GM12878 (cell line): ENCODE data around the gene S100A11. TPM values are rescaled to one million over a fixed set of nuclear protein-coding genes. Genes with fewer than 3 reads are reported as not detected.

Source experiments
- ATAC-seq: fragments of 200-7000 bp; cut with Tn5 transposase; 3 replicates; pipeline ENCODE4 v1.9.1; 2020; ENCODE audit warnings: mild to moderate bottlenecking, moderate library complexity
- BruUV-seq: library from RNA; stranded (reverse); fragments of 400-500 nt; replicated peaks from 2 replicates; lab custom pipeline; 2021; lab: Mats Ljungman, UMichigan
- CTCF ChIA-PET: fragments of 300-600 bp; sonication (Branson Sonifier 250); formaldehyde crosslinking; extraction: SDS; loops from one replicate; lab custom pipeline; 2021; ENCODE audit warnings: inconsistent platforms; lab: Yijun Ruan, JAX
- POLR2A ChIA-PET: fragments of 350-600 bp; formaldehyde crosslinking; extraction: SDS; loops from one replicate; lab custom pipeline; 2021; ENCODE audit warnings: inconsistent platforms; lab: Charles Lee
- RAD21 ChIA-PET: fragments of 300-600 bp; sonication (Branson Sonifier 250); formaldehyde crosslinking; loops from one replicate; lab custom pipeline; 2023; ENCODE audit warnings: antibody characterized with exemption; ENCODE audit not compliant: unreplicated experiment; lab: Charles Lee
- SMC1A ChIA-PET: fragments of 300-600 bp; sonication (Branson Sonifier 250); formaldehyde crosslinking; loops from one replicate; lab custom pipeline; 2023; ENCODE audit not compliant: unreplicated experiment, uncharacterized antibody; lab: Charles Lee
- DNase-seq: peaks from one replicate; pipeline ENCODE4 v3.0.0-alpha.2; 2011; ENCODE audit warnings: low read depth, low spot score
- FAIRE-seq: peaks from 3 replicates; lab custom pipeline; 2011; peaks lifted over from hg19 to GRCh38; lab: Jason Lieb, UNC
- H2AFZ ChIP-seq: 2 replicates; pipeline ENCODE4 v1.6.0; 2011; ENCODE audit warnings: low read depth, low read length, control low read depth; ENCODE audit not compliant: control insufficient read depth
- H3K27ac ChIP-seq: 2 replicates; pipeline ENCODE4 v1.5.1; 2011; ENCODE audit warnings: control low read depth; ENCODE audit not compliant: control insufficient read depth, insufficient read depth
- H3K27me3 ChIP-seq, 2 experiments: replicated peaks in 1 of 2; 2 replicates each; pipeline versions ENCODE4 v1.6.0 to v1.6.1; 2011; ENCODE audit warnings: low read length in 1 of 2; ENCODE audit not compliant: control insufficient read depth in 2 of 2, insufficient read depth in 2 of 2
- H3K36me3 ChIP-seq, 2 experiments: 2 replicates each; pipeline ENCODE4 v1.5.1; 2011; ENCODE audit warnings: low read length in 1 of 2; ENCODE audit not compliant: control insufficient read depth in 2 of 2, insufficient read depth in 2 of 2
- H3K4me1 ChIP-seq: 2 replicates; pipeline ENCODE4 v1.6.1; 2011; ENCODE audit warnings: mild to moderate bottlenecking, low read length, moderate library complexity, mixed read lengths; ENCODE audit not compliant: control insufficient read depth, insufficient read depth
- H3K4me2 ChIP-seq: 2 replicates; pipeline ENCODE4 v1.6.0; 2011; ENCODE audit warnings: control low read depth; ENCODE audit not compliant: control insufficient read depth, insufficient read depth
- H3K4me3 ChIP-seq: fragments of 200-600 bp; sonication (generic); 2 replicates; pipeline ENCODE4 v1.5.1; 2016
- H3K79me2 ChIP-seq: 2 replicates; pipeline ENCODE4 v1.6.0; 2011; ENCODE audit warnings: low read length; ENCODE audit not compliant: control insufficient read depth, insufficient read depth
- H3K9ac ChIP-seq: 2 replicates; pipeline ENCODE4 v1.8.0; 2011; ENCODE audit warnings: low read length, control low read depth, mixed read lengths; ENCODE audit not compliant: control insufficient read depth, insufficient read depth
- H3K9me3 ChIP-seq: replicated peaks from 3 replicates; pipeline ENCODE4 v1.5.1; 2011; ENCODE audit warnings: mild to moderate bottlenecking, low read length; ENCODE audit not compliant: control insufficient read depth, insufficient read depth
- H4K20me1 ChIP-seq: 2 replicates; pipeline ENCODE4 v1.6.0; 2011; ENCODE audit not compliant: control insufficient read depth, insufficient read depth
- BMI1 ChIP-seq: fragments of 450-650 bp; IDR thresholded peaks from 2 replicates; pipeline ENCODE4 v1.6.1; 2016; ENCODE audit warnings: mild to moderate bottlenecking, moderate library complexity, borderline replicate concordance
- BRCA1 ChIP-seq: IDR thresholded peaks from 2 replicates; pipeline ENCODE4 v1.6.1; 2011; ENCODE audit warnings: low read depth, low read length, improper control_type of control experiment
- CREM ChIP-seq: IDR thresholded peaks from 2 replicates; pipeline ENCODE4 v1.6.1; 2014; ENCODE audit warnings: antibody characterized with exemption, low read depth
- EGR1 ChIP-seq, 2 experiments: IDR thresholded peaks; 1 replicate in 1 of 2; 2 replicates in 1 of 2; pipeline ENCODE4 v1.6.1; 2011 to 2012; ENCODE audit warnings: low read depth in 2 of 2, low read length in 2 of 2, borderline replicate concordance in 1 of 2, mild to moderate bottlenecking in 1 of 2, moderate library complexity in 1 of 2
- MTA3 ChIP-seq: IDR thresholded peaks from 2 replicates; pipeline ENCODE4 v1.6.1; 2012; ENCODE audit warnings: low read length, inconsistent platforms, borderline replicate concordance
- NFYA ChIP-seq: IDR thresholded peaks from 2 replicates; pipeline ENCODE4 v1.6.1; 2011; ENCODE audit warnings: low read depth, mild to moderate bottlenecking, low read length, improper control_type of control experiment, borderline replicate concordance
- PAX5 ChIP-seq: IDR thresholded peaks from 2 replicates; pipeline ENCODE4 v1.6.1; 2011; ENCODE audit warnings: low read depth, low read length, borderline replicate concordance
- PAX8 ChIP-seq: fragments of 450-650 bp; IDR thresholded peaks from 2 replicates; pipeline ENCODE4 v1.6.1; 2017; ENCODE audit warnings: mild to moderate bottlenecking, moderate library complexity
- POLR2A ChIP-seq: IDR thresholded peaks from 2 replicates; pipeline ENCODE4 v1.6.1; 2011; ENCODE audit warnings: low read depth, mild to moderate bottlenecking, low read length
- RAD51 ChIP-seq: fragments of 450-650 bp; IDR thresholded peaks from 2 replicates; pipeline ENCODE4 v1.6.1; 2016; ENCODE audit warnings: moderate library complexity, mild to moderate bottlenecking, inconsistent platforms
- SMC3 ChIP-seq: IDR thresholded peaks from 2 replicates; pipeline ENCODE4 v1.6.1; 2011; ENCODE audit warnings: low read length, improper control_type of control experiment, borderline replicate concordance
- SP1 ChIP-seq: IDR thresholded peaks from one replicate; pipeline ENCODE4 v1.6.1; 2011; ENCODE audit warnings: low read depth, low read length
- TARDBP ChIP-seq: IDR thresholded peaks from 2 replicates; pipeline ENCODE4 v1.6.1; 2016; ENCODE audit warnings: borderline replicate concordance
- ZNF384 ChIP-seq: IDR thresholded peaks from 2 replicates; pipeline ENCODE4 v1.6.1; 2012; ENCODE audit warnings: low read depth, mild to moderate bottlenecking, low read length, improper control_type of control experiment, borderline replicate concordance
- WGBS: methylation state at CpG from one replicate; pipeline ENCODE4 v1.1.6; 2016; ENCODE audit warnings: low lambda C conversion rate; ENCODE audit not compliant: insufficient replicate concordance, insufficient coverage; ENCODE audit errors: missing lambda C conversion rate; 5-methylcytosine and 5-hydroxymethylcytosine counted together
- in situ Hi-C: fragments of 300-500 bp; cut with MboI; formaldehyde crosslinking; loops from 9 replicates; pipeline ENCODE4 v1.14.3; 2018; ENCODE audit warnings: mixed read lengths
- intact Hi-C: fragments of 100-400 bp; cut with micrococcal nuclease; formaldehyde crosslinking; loops from one replicate; pipeline ENCODE4 v1.14.2; 2022; ENCODE audit not compliant: unreplicated experiment
- polyA plus RNA-seq, 11 experiments: library from polyadenylated mRNA; depleted of rRNA in 4 of 11; unstranded in 6 of 11; stranded (reverse) in 5 of 11; fragments of >200 nt; fragmentation: Nextera tagmentation in 4 of 11; fragmentation: Illumina TruSeq in 1 of 11; extraction: Ambion mirVana in 4 of 11; extraction: Trizol in 1 of 11; gene quantifications; 1 replicate in 1 of 11; 2 replicates in 10 of 11; pipeline versions ENCODE4 v1.2.1 to v1.2.3, GENCODE V29; 2011 to 2016; ENCODE audit warnings: inconsistent platforms in 2 of 11, missing spikeins in 2 of 11, low read depth in 1 of 11
- total RNA-seq, 4 experiments: library from RNA; depleted of rRNA in 3 of 4; stranded (reverse); fragments of >200 nt in 3 of 4; fragmentation: Illumina TruSeq in 1 of 4; extraction: Trizol in 1 of 4; gene quantifications; 2 replicates each; pipeline versions ENCODE4 v1.2.1 to v1.2.3, GENCODE V29; 2013 to 2021
- TF ChIP-seq, protein P1 (sequence below): IDR thresholded peaks from 2 replicates; pipeline ENCODE4 v1.6.1; 2011; ENCODE audit warnings: low read depth, mild to moderate bottlenecking, low read length, moderate library complexity, borderline replicate concordance; ENCODE audit errors: extremely low read depth
- TF ChIP-seq, protein P2 (sequence below): fragments of 450-650 bp; IDR thresholded peaks from 2 replicates; pipeline ENCODE4 v1.6.1; 2018; ENCODE audit warnings: borderline replicate concordance, mild to moderate bottlenecking; ENCODE audit not compliant: partially characterized antibody
- TF ChIP-seq, protein P3 (sequence below): fragments of 450-650 bp; IDR thresholded peaks from 2 replicates; pipeline ENCODE4 v1.6.1; 2017; ENCODE audit warnings: mild to moderate bottlenecking

The S100A11 gene
- total and polyA plus RNA-seq, 10 of the 15 experiments (the other 5 are each of a cell fraction or from before 2014, with no cell fraction given), result 9.0 to 134 (median 62.7) TPM

DNA sequence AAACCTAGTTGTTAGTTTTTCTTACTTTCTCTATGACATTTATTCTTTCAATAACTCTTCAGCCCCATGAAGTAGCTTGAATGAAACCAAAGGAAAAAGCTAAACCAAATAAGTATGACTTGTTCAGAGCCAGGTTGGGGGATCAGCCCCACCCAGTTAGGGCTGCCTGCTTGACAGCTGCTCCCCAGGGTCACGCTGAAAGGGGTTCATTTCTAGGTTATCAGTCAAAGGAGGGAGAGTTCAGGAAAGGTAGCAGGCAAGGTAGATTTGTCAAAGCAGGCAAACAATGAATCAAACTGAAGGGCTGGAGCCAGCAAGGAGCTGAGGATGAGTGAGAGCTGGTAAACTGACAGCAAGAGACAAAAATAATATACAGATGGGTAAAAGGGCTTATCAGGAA is 3.1 kb upstream of the S100A11 start (continued):
- TF ChIP-seq, protein P1, sequence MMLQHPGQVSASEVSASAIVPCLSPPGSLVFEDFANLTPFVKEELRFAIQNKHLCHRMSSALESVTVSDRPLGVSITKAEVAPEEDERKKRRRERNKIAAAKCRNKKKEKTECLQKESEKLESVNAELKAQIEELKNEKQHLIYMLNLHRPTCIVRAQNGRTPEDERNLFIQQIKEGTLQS, result no peak
- TF ChIP-seq NFYA (no peak), SMC3 (no peak), TARDBP (no peak)
- TF ChIP-seq, protein P2, sequence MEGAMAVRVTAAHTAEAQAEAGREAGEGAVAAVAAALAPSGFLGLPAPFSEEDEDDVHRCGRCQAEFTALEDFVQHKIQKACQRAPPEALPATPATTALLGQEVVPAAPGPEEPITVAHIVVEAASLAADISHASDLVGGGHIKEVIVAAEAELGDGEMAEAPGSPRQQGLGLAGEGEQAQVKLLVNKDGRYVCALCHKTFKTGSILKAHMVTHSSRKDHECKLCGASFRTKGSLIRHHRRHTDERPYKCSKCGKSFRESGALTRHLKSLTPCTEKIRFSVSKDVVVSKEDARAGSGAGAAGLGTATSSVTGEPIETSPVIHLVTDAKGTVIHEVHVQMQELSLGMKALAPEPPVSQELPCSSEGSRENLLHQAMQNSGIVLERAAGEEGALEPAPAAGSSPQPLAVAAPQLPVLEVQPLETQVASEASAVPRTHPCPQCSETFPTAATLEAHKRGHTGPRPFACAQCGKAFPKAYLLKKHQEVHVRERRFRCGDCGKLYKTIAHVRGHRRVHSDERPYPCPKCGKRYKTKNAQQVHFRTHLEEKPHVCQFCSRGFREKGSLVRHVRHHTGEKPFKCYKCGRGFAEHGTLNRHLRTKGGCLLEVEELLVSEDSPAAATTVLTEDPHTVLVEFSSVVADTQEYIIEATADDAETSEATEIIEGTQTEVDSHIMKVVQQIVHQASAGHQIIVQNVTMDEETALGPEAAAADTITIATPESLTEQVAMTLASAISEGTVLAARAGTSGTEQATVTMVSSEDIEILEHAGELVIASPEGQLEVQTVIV, result no peak
- TF ChIP-seq, all 136 proteins: peak for 0

DNA sequence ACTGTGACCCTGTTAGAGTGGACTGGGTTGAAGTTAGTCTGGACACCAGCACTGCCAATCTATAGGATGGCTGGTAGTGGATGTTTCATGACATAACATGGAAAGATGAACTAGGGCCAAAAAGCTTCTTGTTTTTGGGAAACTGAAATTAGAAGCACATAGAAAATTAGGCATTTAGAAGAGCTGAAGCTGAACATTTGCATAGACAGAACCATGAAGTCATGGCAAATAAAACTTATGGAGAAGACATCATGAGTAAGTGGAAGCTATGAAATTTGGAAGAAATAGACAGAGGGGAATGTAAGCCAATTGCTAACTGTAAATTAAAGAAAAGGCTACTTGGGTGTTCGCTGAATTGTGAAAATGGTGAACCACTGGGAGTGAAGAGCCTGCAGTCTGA is 2.7 kb upstream of the S100A11 start:
- Histone ChIP-seq H3K4me1 (peaks cover 12% of the 10 kb centered on the region), H4K20me1 (no peaks in the 10 kb centered on the region), H2AFZ (no peak overlapping the region), H3K9ac (no peak overlapping the region), H3K4me3 (no peak overlapping the region), H3K27me3 (no peaks in the 10 kb centered on the region; a peak in 1 of 4 replicates), H3K36me3 (no peaks in the 10 kb centered on the region), H3K27ac (no peak overlapping the region), H3K9me3 (no peaks in the 10 kb centered on the region), H3K79me2 (no peaks in the 10 kb centered on the region), H3K4me2 (no peak overlapping the region)
- ChIA-PET SMC1A (no interaction called here), RAD21 (no interaction called here), POLR2A (no interaction called here), CTCF (interaction anchor here (0.6 to 2.7 kb wide), 4 partner anchors 12 to 419 kb away, joined by 3 to 8 read pairs (median 6); no protein-coding TSS in a partner anchor)
- WGBS, result 91% methylated on average over 1 of the region's 1 CpG
- no peak for FAIRE-seq
- intact Hi-C loops (no loop called here), in situ Hi-C loops (no loop called here)
- TF ChIP-seq, protein P3, sequence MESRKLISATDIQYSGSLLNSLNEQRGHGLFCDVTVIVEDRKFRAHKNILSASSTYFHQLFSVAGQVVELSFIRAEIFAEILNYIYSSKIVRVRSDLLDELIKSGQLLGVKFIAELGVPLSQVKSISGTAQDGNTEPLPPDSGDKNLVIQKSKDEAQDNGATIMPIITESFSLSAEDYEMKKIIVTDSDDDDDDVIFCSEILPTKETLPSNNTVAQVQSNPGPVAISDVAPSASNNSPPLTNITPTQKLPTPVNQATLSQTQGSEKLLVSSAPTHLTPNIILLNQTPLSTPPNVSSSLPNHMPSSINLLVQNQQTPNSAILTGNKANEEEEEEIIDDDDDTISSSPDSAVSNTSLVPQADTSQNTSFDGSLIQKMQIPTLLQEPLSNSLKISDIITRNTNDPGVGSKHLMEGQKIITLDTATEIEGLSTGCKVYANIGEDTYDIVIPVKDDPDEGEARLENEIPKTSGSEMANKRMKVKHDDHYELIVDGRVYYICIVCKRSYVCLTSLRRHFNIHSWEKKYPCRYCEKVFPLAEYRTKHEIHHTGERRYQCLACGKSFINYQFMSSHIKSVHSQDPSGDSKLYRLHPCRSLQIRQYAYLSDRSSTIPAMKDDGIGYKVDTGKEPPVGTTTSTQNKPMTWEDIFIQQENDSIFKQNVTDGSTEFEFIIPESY, result no peak
- TF ChIP-seq ZNF384 (no peak), MTA3 (no peak), CREM (no peak), BMI1 (no peak), SP1 (no peak), PAX5 (no peak), POLR2A (no peak), PAX8 (no peak), RAD51 (no peak), EGR1 (IDR thresholded peaks at IDR 0.05; ENCODE audit: borderline replicate concordance in 1 of 2, low read depth in 2 of 2, low read length in 2 of 2) (no peak), BRCA1 (no peak)
- DNase-seq, result no peak
- no TSS peak for BruUV-seq
- no peak for ATAC-seq
